ENCODE measurements around the gene PYGB.

GRCh38 chr20:25270829-25271251 lies 23.0 kb downstream of the PYGB start:
- no peak for TF ChIP-seq POLR2AphosphoS5 (IDR thresholded peaks at IDR 0.05; ENCODE audit: low read depth, low read length)
- TF ChIP-seq POLR2A (IDR thresholded peaks at IDR 0.05; ENCODE audit: low read depth, low read length): no peak
- no peak for TF ChIP-seq TAF1 (IDR thresholded peaks at IDR 0.05; ENCODE audit: low read depth, low read length)
- no peak for TF ChIP-seq SPI1 (IDR thresholded peaks at IDR 0.05; ENCODE audit: low read depth, low read length)
- TF ChIP-seq PAX5 (IDR thresholded peaks at IDR 0.05; ENCODE audit: insufficient read depth, low read length, severe bottlenecking): no peak
- TF ChIP-seq POU2F2 (IDR thresholded peaks at IDR 0.05; ENCODE audit: low read depth, low read length): no peak
